Lower leg skin (tissue), 3 donors: ENCODE measurements around the gene UBE2E2.

Experiments used
- POLR2A ChIP-seq, 2 donors: fragments of 450-650 bp; IDR thresholded peaks; one replicate each; pipeline ENCODE4 v1.6.1; 2016 to 2017; ENCODE audit warnings: antibody characterized with exemption in 2 of 2, mild to moderate bottlenecking in 1 of 2, moderate library complexity in 1 of 2
- TF ChIP-seq, protein P1 (sequence below), 3 donors: fragments of 450-650 bp; IDR thresholded peaks; one replicate each; pipeline ENCODE4 v1.5.1; 2016; ENCODE audit warnings: antibody characterized with exemption in 3 of 3, mild to moderate bottlenecking in 3 of 3, moderate library complexity in 2 of 3

DNA sequence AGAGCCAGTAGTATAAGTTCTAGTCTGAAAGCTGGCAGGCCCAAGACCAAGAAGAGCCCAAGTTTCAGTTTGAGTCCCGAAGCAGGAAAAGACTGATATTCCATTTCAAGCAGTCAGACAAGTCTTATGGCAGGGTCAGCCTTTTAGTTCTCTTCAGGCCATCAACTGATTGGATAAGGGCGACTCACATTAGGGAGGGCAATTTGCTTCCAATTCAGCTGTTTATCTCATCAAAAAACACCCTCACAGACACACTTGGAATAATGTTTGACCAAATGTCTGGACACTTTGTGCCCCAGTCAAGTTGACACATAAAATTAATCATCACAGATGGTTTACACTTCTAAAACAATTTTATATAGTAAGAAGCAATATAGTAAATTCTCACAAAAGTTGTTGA, 69.7 kb downstream of the UBE2E2 start:
- TF ChIP-seq, protein P1, sequence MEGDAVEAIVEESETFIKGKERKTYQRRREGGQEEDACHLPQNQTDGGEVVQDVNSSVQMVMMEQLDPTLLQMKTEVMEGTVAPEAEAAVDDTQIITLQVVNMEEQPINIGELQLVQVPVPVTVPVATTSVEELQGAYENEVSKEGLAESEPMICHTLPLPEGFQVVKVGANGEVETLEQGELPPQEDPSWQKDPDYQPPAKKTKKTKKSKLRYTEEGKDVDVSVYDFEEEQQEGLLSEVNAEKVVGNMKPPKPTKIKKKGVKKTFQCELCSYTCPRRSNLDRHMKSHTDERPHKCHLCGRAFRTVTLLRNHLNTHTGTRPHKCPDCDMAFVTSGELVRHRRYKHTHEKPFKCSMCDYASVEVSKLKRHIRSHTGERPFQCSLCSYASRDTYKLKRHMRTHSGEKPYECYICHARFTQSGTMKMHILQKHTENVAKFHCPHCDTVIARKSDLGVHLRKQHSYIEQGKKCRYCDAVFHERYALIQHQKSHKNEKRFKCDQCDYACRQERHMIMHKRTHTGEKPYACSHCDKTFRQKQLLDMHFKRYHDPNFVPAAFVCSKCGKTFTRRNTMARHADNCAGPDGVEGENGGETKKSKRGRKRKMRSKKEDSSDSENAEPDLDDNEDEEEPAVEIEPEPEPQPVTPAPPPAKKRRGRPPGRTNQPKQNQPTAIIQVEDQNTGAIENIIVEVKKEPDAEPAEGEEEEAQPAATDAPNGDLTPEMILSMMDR (IDR thresholded peaks at IDR 0.05), result no peak
- no peak for TF ChIP-seq POLR2A (IDR thresholded peaks at IDR 0.05)
